SK-N-SH (cell line): ENCODE measurements around the gene ZNF878. TPM values are rescaled to one million over a fixed set of nuclear protein-coding genes. Genes with fewer than 3 reads are reported as not detected.

Source experiments
- CTCF ChIA-PET: fragments of 300-600, 350-600 bp; formaldehyde crosslinking; extraction: SDS; loops from one replicate; lab custom pipeline; 2021; lab: Yijun Ruan, JAX
- POLR2A ChIA-PET: fragments of 350-600 bp; sonication (Branson Sonifier 250); formaldehyde crosslinking; extraction: SDS; loops from one replicate; lab custom pipeline; 2020; ENCODE audit warnings: antibody characterized with exemption, inconsistent platforms; lab: Yijun Ruan, JAX
- DNase-seq: peaks from one replicate; pipeline ENCODE4 v3.0.0; 2012
- H2AFZ ChIP-seq: fragments of 200-600 bp; sonication (generic); 2 replicates; pipeline ENCODE4 v1.8.1; 2016; ENCODE audit warnings: antibody characterized with exemption, mild to moderate bottlenecking, low read depth
- H3F3A ChIP-seq: fragments of 200-600 bp; sonication (generic); replicated peaks from 2 replicates; pipeline ENCODE3; 2016; ENCODE audit warnings: antibody characterized with exemption, mild to moderate bottlenecking; ENCODE audit not compliant: insufficient read depth
- H3K27ac ChIP-seq, 2 experiments: fragments of 200-500 bp in 1 of 2; fragments of 200-600 bp in 1 of 2; sonication (Bioruptor generic) in 1 of 2; sonication (generic), shearing (Covaris generic) in 1 of 2; 2 replicates each; pipeline versions ENCODE4 v1.5.1 to v1.6.1; 2014 to 2016; ENCODE audit warnings: low read depth in 2 of 2, inconsistent platforms in 1 of 2, low read length in 1 of 2, mild to moderate bottlenecking in 1 of 2, mixed read lengths in 1 of 2
- H3K27me3 ChIP-seq: fragments of 200-600 bp; sonication (generic), shearing (Covaris generic); 2 replicates; pipeline ENCODE4 v1.6.1; 2016; ENCODE audit warnings: mixed run types; ENCODE audit not compliant: insufficient read depth
- H3K36me3 ChIP-seq, 2 experiments: fragments of 200-500 bp in 1 of 2; fragments of 200-600 bp in 1 of 2; sonication (Bioruptor generic) in 1 of 2; sonication (generic) in 1 of 2; replicated peaks in 1 of 2; 2 replicates each; pipeline versions ENCODE3 to v1.5.1; 2014 to 2016; ENCODE audit warnings: low read length in 1 of 2, mild to moderate bottlenecking in 1 of 2; ENCODE audit not compliant: insufficient read depth in 2 of 2, control insufficient read depth in 1 of 2
- H3K4me1 ChIP-seq, 2 experiments: fragments of 200-500 bp in 1 of 2; fragments of 200-600 bp in 1 of 2; sonication (Bioruptor generic) in 1 of 2; sonication (generic), shearing (Covaris generic) in 1 of 2; 2 replicates each; pipeline versions ENCODE4 v1.5.1 to v1.6.1; 2014 to 2016; ENCODE audit warnings: low read depth in 1 of 2, low read length in 1 of 2, mixed run types in 1 of 2; ENCODE audit not compliant: insufficient read depth in 2 of 2, control insufficient read depth in 1 of 2
- H3K4me2 ChIP-seq: fragments of 200-600 bp; sonication (generic), shearing (Covaris generic); 2 replicates; pipeline ENCODE4 v1.6.1; 2017; ENCODE audit warnings: mixed run types
- H3K4me3 ChIP-seq, 2 experiments: fragments of 200-500 bp in 1 of 2; fragments of 200-600 bp in 1 of 2; sonication (Bioruptor generic) in 1 of 2; sonication (generic), shearing (Covaris generic) in 1 of 2; 2 replicates each; pipeline versions ENCODE4 v1.5.1 to v1.8.1; 2014 to 2016; ENCODE audit warnings: low read depth in 2 of 2, inconsistent platforms in 1 of 2, low read length in 1 of 2, mild to moderate bottlenecking in 1 of 2, mixed read lengths in 1 of 2, moderate library complexity in 1 of 2
- H3K79me2 ChIP-seq: fragments of 200-600 bp; sonication (generic); 2 replicates; pipeline ENCODE4 v1.8.1; 2017; ENCODE audit warnings: mild to moderate bottlenecking; ENCODE audit not compliant: insufficient read depth
- H3K9ac ChIP-seq: fragments of 200-600 bp; sonication (generic); 2 replicates; pipeline ENCODE4 v1.6.1; 2017; ENCODE audit warnings: mixed run types
- H3K9me2 ChIP-seq: fragments of 200-600 bp; sonication (generic); 2 replicates; pipeline ENCODE4 v1.6.1; 2017; ENCODE audit warnings: mixed run types
- H3K9me3 ChIP-seq: fragments of 200-600 bp; sonication (generic); 2 replicates; pipeline ENCODE4 v1.6.1; 2017; ENCODE audit warnings: mixed run types, mild to moderate bottlenecking, moderate library complexity
- H4K20me1 ChIP-seq: fragments of 200-600 bp; sonication (generic); 2 replicates; pipeline ENCODE4 v1.6.1; 2017; ENCODE audit warnings: mild to moderate bottlenecking, mixed run types; ENCODE audit not compliant: insufficient read depth
- CHD2 ChIP-seq: fragments of 150-350 bp; IDR thresholded peaks from 2 replicates; pipeline ENCODE4 v1.6.1; 2018; ENCODE audit warnings: low read length; ENCODE audit not compliant: partially characterized antibody
- GATA2 ChIP-seq: sonication (generic); formaldehyde crosslinking; IDR thresholded peaks from 2 replicates; pipeline ENCODE4 v1.5.0; 2020; ENCODE audit warnings: mild to moderate bottlenecking, missing genetic modification reagents
- POLR2AphosphoS5 ChIP-seq: IDR thresholded peaks from 2 replicates; pipeline ENCODE4 v1.6.1; 2012; ENCODE audit warnings: low read depth, low read length
- WGBS: methylation state at CpG from one replicate; pipeline ENCODE4 v1.1.6; 2017; ENCODE audit warnings: low lambda C conversion rate; 5-methylcytosine and 5-hydroxymethylcytosine counted together
- polyA plus RNA-seq, 3 experiments: library from polyadenylated mRNA; depleted of rRNA; stranded (reverse); fragments of >200 nt; gene quantifications; 2 replicates each; pipeline ENCODE4 v1.2.3, GENCODE V29; 2012
- small RNA-seq, 7 experiments: library from RNA; depleted of rRNA; stranded (forward); fragments of <200 nt; gene quantifications; one replicate each; pipeline ENCODE3, GENCODE V24; 2012
- TF ChIP-seq, protein P1 (sequence below): fragments of 150-350 bp; IDR thresholded peaks from 2 replicates; pipeline ENCODE4 v1.6.1; 2017; ENCODE audit warnings: antibody characterized with exemption, low read length, low read depth, borderline replicate concordance
- TF ChIP-seq, protein P2 (sequence below): IDR thresholded peaks from 2 replicates; pipeline ENCODE4 v1.4.0; 2012; ENCODE audit warnings: low read depth, borderline replicate concordance
- TF ChIP-seq, protein P3 (sequence below): IDR thresholded peaks from 2 replicates; pipeline ENCODE4 v1.4.0; 2012; ENCODE audit warnings: low read depth
- TF ChIP-seq, protein P4 (sequence below): fragments of 200-600 bp; sonication (generic); IDR thresholded peaks from 2 replicates; pipeline ENCODE4 v1.6.1; 2017; ENCODE audit warnings: antibody characterized with exemption, mild to moderate bottlenecking, moderate library complexity

ZNF878 gene
- polyA plus RNA-seq, 1 of the 3 experiments (the other 2 are of a cell fraction) = 0.05 TPM

DNA sequence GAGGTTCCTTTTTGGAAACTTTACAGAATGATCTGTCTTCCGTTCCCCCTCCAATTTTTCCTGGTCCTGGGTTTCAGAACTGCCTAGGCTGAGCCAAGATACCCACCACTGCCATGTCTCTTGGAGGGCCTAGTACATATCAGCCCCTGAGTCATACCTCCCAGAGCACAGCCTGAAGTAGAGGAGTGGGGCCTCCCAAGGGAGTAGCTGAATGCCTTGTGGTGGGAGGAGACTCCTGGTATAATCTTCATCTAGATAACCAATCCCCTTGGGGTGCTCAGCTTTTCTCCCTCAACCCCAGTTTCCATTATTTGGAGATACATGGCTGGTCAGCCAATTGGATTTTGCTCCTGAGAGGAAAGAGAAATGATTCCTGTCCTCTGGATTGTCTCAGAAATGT lies 57.6 kb downstream of the ZNF878 start:
- no peak overlapping the region for H3K4me2 ChIP-seq
- no peaks in the 10 kb centered on the region for H3K27me3 ChIP-seq
- no peak overlapping the region for H3K9ac ChIP-seq
- POLR2A ChIA-PET = no interaction called here
- no peak for TF ChIP-seq CHD2
- TF ChIP-seq, protein P1, sequence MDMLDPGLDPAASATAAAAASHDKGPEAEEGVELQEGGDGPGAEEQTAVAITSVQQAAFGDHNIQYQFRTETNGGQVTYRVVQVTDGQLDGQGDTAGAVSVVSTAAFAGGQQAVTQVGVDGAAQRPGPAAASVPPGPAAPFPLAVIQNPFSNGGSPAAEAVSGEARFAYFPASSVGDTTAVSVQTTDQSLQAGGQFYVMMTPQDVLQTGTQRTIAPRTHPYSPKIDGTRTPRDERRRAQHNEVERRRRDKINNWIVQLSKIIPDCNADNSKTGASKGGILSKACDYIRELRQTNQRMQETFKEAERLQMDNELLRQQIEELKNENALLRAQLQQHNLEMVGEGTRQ = no peak
- no peak for TF ChIP-seq GATA2
- no peak for TF ChIP-seq POLR2AphosphoS5
- TF ChIP-seq, protein P2, sequence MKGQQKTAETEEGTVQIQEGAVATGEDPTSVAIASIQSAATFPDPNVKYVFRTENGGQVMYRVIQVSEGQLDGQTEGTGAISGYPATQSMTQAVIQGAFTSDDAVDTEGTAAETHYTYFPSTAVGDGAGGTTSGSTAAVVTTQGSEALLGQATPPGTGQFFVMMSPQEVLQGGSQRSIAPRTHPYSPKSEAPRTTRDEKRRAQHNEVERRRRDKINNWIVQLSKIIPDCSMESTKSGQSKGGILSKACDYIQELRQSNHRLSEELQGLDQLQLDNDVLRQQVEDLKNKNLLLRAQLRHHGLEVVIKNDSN = no peak
- TF ChIP-seq, protein P3, sequence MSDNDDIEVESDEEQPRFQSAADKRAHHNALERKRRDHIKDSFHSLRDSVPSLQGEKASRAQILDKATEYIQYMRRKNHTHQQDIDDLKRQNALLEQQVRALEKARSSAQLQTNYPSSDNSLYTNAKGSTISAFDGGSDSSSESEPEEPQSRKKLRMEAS = no peak
- TF ChIP-seq, protein P4, sequence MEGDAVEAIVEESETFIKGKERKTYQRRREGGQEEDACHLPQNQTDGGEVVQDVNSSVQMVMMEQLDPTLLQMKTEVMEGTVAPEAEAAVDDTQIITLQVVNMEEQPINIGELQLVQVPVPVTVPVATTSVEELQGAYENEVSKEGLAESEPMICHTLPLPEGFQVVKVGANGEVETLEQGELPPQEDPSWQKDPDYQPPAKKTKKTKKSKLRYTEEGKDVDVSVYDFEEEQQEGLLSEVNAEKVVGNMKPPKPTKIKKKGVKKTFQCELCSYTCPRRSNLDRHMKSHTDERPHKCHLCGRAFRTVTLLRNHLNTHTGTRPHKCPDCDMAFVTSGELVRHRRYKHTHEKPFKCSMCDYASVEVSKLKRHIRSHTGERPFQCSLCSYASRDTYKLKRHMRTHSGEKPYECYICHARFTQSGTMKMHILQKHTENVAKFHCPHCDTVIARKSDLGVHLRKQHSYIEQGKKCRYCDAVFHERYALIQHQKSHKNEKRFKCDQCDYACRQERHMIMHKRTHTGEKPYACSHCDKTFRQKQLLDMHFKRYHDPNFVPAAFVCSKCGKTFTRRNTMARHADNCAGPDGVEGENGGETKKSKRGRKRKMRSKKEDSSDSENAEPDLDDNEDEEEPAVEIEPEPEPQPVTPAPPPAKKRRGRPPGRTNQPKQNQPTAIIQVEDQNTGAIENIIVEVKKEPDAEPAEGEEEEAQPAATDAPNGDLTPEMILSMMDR = no peak
- no peak overlapping the region for H2AFZ ChIP-seq
- peaks cover 61% of the 10 kb centered on the region; the same call in 1 of the 2 replicates for H3K79me2 ChIP-seq
- no peak for DNase-seq
- H3K9me3 ChIP-seq = no peaks in the 10 kb centered on the region
- no peak overlapping the region for H3K27ac ChIP-seq
- 0 out of 2 replicates have a peak, but pooled peaks cover 2% of the 10 kb centered on the region for H4K20me1 ChIP-seq
- no peaks in the 10 kb centered on the region for H3K4me1 ChIP-seq
- H3K9me2 ChIP-seq = no peaks in the 10 kb centered on the region
- CTCF ChIA-PET = interaction anchor here (0.9 kb wide), 1 partner anchor 198 kb away, joined by 3 read pairs; no protein-coding TSS in a partner anchor
- H3K4me3 ChIP-seq = no peak overlapping the region
- peaks cover 0 to 2% of the 10 kb centered on the region in 2 experiments for H3K36me3 ChIP-seq
- 82% methylated on average over 1 of the region's 1 CpG for WGBS
- H3F3A ChIP-seq = peaks cover 8% of the 10 kb centered on the region

Small RNA genes lying within 50 kb of the gene (small RNA-seq; reads per million reads assigned to genes)
- gene RF00019 (0 reads per million in 7 experiments), gene RNA5SP464 (0 reads per million in 7 experiments), gene RNA5SP465 (0 reads per million in 7 experiments), gene RNA5SP466 (0 reads per million in 7 experiments)

Other genes with a start within 250 kb of the ZNF878 start
- gene ZNF440, start 238.7 kb downstream of the ZNF878 start, polyA plus RNA-seq (2012; rRNA removed) = 2.0 and 2.5 TPM in 2 replicates
- 1.7 and 2.1 TPM in 2 replicates for gene ZNF439, start 204.2 kb downstream of the ZNF878 start, polyA plus RNA-seq (2012; rRNA removed)
- 0.58 and 0.65 TPM in 2 replicates for gene ZNF69, start 165.2 kb downstream of the ZNF878 start, polyA plus RNA-seq (2012; rRNA removed)
- gene ZNF700, start 127.9 kb downstream of the ZNF878 start, polyA plus RNA-seq (2012; rRNA removed) = 3.5 and 4.4 TPM in 2 replicates
- 0.55 and 0.72 TPM in 2 replicates for gene ZNF763, start 87.9 kb downstream of the ZNF878 start, polyA plus RNA-seq (2012; rRNA removed)
- 1.9 and 2.1 TPM in 2 replicates for gene ZNF433, start 17.3 kb downstream of the ZNF878 start, polyA plus RNA-seq (2012; rRNA removed)
- gene ZNF844, start 11.8 kb upstream of the ZNF878 start, polyA plus RNA-seq (2012; rRNA removed) = 0.28 and 0.31 TPM in 2 replicates
- 1.8 and 1.9 TPM in 2 replicates for gene ZNF20, start 87.4 kb upstream of the ZNF878 start, polyA plus RNA-seq (2012; rRNA removed)
- gene ZNF625, start 103.8 kb upstream of the ZNF878 start, polyA plus RNA-seq (2012; rRNA removed) = 1.9 and 2.3 TPM in 2 replicates
- 1.7 and 2.2 TPM in 2 replicates for gene ZNF136, start 110.1 kb upstream of the ZNF878 start, polyA plus RNA-seq (2012; rRNA removed)
- gene ZNF44, start 241.9 kb upstream of the ZNF878 start, polyA plus RNA-seq (2012; rRNA removed) = 3.4 and 3.6 TPM in 2 replicates